ENCODE data around the gene NR3C2. TPM values are rescaled to one million over a fixed set of nuclear protein-coding genes. Genes with fewer than 3 reads are reported as not detected.

Gene NR3C2
- total and polyA plus RNA-seq, 12 donors, result 2.2 to 28.6 (median 23.3) TPM

DNA sequence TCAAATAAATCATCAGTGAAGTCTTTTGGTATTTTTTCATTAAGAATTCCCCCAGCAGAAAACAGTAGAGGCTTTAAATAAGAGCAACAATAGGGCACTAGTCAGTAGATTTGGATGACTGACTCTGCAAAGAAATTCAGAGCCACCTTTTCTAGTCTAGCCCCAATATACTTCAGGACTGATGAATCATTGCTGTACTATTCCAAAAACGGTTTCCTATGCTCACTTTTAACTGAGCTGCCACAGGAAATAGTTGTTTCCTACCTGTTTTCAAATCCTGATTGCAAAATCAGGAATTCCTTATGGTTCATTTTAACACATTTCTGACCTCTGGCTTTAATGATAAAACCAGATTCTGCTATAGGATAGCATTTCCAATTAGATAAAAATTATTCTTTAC, 171.6 kb downstream of the NR3C2 start:
- ATAC-seq (peak in 3 of 8 donors; percentile 13 to 50 (median 32)), DNase-seq (no peak)
- TF ChIP-seq CTCF (IDR thresholded peaks at IDR 0.05), result no peak
- Histone ChIP-seq H3K4me1 (peaks cover 0 to 49% (median 29%) of the 10 kb centered on the region in 9 donors), H3K36me3 (no peaks in the 10 kb centered on the region), H3K4me3 (no peak overlapping the region), H3K27me3 (no peaks in the 10 kb centered on the region), H3K9me3 (no peaks in the 10 kb centered on the region), H3K27ac (peak overlapping the region in 6 of 10 donors; percentile 31 to 68 (median 46))
- intact Hi-C loops (cut with DNase I), result no loop called here
- WGBS, 2 donors, result 27% methylated on average over 1 of the region's 1 CpG

DNA sequence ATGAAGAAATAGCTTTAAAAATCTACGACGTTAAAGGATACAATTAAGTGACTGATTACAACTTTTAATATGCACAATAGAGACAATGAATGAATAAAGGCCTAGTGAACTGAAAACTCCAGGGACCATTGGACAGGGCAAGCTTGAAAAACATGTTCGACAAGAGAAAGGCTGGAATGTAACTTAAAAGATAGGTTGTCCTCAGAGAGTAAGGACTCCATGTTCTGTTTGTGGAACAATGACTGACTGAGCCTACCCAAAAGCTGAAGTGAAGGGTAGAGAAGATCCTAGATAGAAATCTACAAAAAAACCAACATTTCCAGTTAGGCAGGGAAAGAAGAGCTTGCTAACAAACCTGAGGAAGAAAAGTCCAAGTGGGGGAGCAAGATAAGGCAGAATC, 173.4 kb downstream of the NR3C2 start:
- DNase-seq, result no peak
- H3K4me1 ChIP-seq, result peaks cover 0 to 36% (median 23%) of the 10 kb centered on the region in 9 donors
- ATAC-seq, result no peak
- H3K27me3 ChIP-seq, result no peaks in the 10 kb centered on the region
- 87 to 92% methylated on average over 3 of the region's 3 CpGs for WGBS, 2 donors
- H3K27ac ChIP-seq, result no peak overlapping the region
- no peak for TF ChIP-seq CTCF (IDR thresholded peaks at IDR 0.05)
- no peaks in the 10 kb centered on the region for H3K36me3 ChIP-seq
- no peak overlapping the region for H3K4me3 ChIP-seq
- intact Hi-C loops (cut with DNase I), result loop anchor here in 1 of 10 donors (10.0 kb wide), 1 partner anchor 214 kb away; no protein-coding TSS in a partner anchor
- H3K9me3 ChIP-seq, result no peaks in the 10 kb centered on the region

DNA sequence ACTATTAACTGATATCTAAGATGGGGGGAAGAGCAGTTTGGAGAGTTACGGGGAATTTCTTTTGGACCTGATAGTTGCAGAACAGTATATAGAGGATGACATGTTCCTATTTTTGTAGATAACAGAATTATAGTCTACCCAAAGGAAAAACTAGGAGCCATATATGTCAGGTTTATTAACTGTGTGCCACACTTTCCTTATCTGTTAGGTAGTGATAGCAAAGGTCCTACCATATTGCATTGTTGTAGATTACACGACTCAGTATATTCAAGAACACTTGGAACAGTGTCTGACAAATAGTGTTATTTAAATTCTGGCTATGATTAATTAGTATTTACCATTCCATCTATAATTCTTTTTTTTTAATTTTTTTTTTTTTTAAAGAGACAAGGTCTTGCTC, 175.3 kb downstream of the NR3C2 start:
- TF ChIP-seq CTCF (IDR thresholded peaks at IDR 0.05), result no peak
- no peak overlapping the region for H3K4me3 ChIP-seq
- no peaks in the 10 kb centered on the region for H3K27me3 ChIP-seq
- H3K36me3 ChIP-seq, result no peaks in the 10 kb centered on the region
- no peak overlapping the region for H3K27ac ChIP-seq
- intact Hi-C loops (cut with DNase I), result loop anchor here in 1 of 10 donors (10.0 kb wide), 1 partner anchor 212 kb away; no protein-coding TSS in a partner anchor
- H3K9me3 ChIP-seq, result no peaks in the 10 kb centered on the region
- ATAC-seq, result no peak
- peaks cover 0 to 22% (median 8%) of the 10 kb centered on the region in 9 donors for H3K4me1 ChIP-seq
- DNase-seq, result no peak
- 59 to 66% methylated on average over 2 of the region's 2 CpGs for WGBS, 2 donors

GRCh38 chr4:148266240-148266639, 176.0 kb downstream of the NR3C2 start:
- no peaks in the 10 kb centered on the region for H3K36me3 ChIP-seq
- intact Hi-C loops (cut with DNase I), result loop anchor here in 1 of 10 donors (10.0 kb wide), 1 partner anchor 211 kb away; no protein-coding TSS in a partner anchor
- no peak for ATAC-seq
- no peaks in the 10 kb centered on the region for H3K27me3 ChIP-seq
- TF ChIP-seq CTCF (IDR thresholded peaks at IDR 0.05), result no peak
- 97 to 100% methylated on average over 7 of the region's 7 CpGs for WGBS, 2 donors
- H3K4me1 ChIP-seq, result peaks cover 0 to 17% (median 6%) of the 10 kb centered on the region in 9 donors
- no peaks in the 10 kb centered on the region for H3K9me3 ChIP-seq
- H3K4me3 ChIP-seq, result no peak overlapping the region
- no peak overlapping the region for H3K27ac ChIP-seq
- no peak for DNase-seq

Data from heart right ventricle (tissue), 16 donors.